NCI-H510A treated with DMSO at 0.1 percent for 48 hours (cell line): Measurements from ENCODE around the gene BRD9.

Source experiments
- DNase-seq: peaks from one replicate; lab custom pipeline; 2025; lab: John Stamatoyannopoulos, UW

Gene BRD9

GRCh38 chr5:878125-878524 lies 14.5 kb downstream of the BRD9 start:
- DNase-seq: no peak

GRCh38 chr5:876398-877365 lies 15.9 kb downstream of the BRD9 start:
- no peak for DNase-seq

GRCh38 chr5:875931-876330 lies 16.7 kb downstream of the BRD9 start:
- no peak for DNase-seq

GRCh38 chr5:873328-873727 lies 19.3 kb downstream of the BRD9 start:
- no peak for DNase-seq

GRCh38 chr5:872301-872700 lies 20.3 kb downstream of the BRD9 start:
- no peak for DNase-seq

GRCh38 chr5:871596-872298 lies 20.9 kb downstream of the BRD9 start:
- DNase-seq: no peak

- DNase-seq: no peak
Measured at GRCh38 chr5:870956-871355, 21.6 kb downstream of the BRD9 start.

- DNase-seq: no peak
Measured at GRCh38 chr5:868428-869135, 24.0 kb downstream of the BRD9 start.

GRCh38 chr5:867300-867870 lies 25.2 kb downstream of the BRD9 start:
- no peak for DNase-seq

GRCh38 chr5:865771-866170 lies 26.8 kb downstream of the BRD9 start:
- no peak for DNase-seq

GRCh38 chr5:865168-865521 lies 27.5 kb downstream of the BRD9 start:
- no peak for DNase-seq

GRCh38 chr5:864492-865167 lies 28.0 kb downstream of the BRD9 start:
- DNase-seq: no peak

- DNase-seq: no peak
Measured at GRCh38 chr5:863244-863805, 29.3 kb downstream of the BRD9 start.

GRCh38 chr5:862367-863243 lies 30.0 kb downstream of the BRD9 start:
- DNase-seq: peak; percentile 65

- no peak for DNase-seq
Measured at GRCh38 chr5:861442-862366, 30.9 kb downstream of the BRD9 start.

GRCh38 chr5:860506-861150 lies 32.0 kb downstream of the BRD9 start:
- no peak for DNase-seq

- DNase-seq: no peak
Measured at GRCh38 chr5:859798-860296, 32.8 kb downstream of the BRD9 start.

- DNase-seq: no peak
Measured at GRCh38 chr5:859391-859790, 33.2 kb downstream of the BRD9 start.

- no peak for DNase-seq
Measured at GRCh38 chr5:858726-859125, 33.9 kb downstream of the BRD9 start.
